B cell (primary cell): ENCODE results near the gene SIL1.

Source experiments
- EZH2 ChIP-seq: IDR thresholded peaks from 2 replicates; pipeline ENCODE4 v1.6.1; 2012; ENCODE audit warnings: borderline replicate concordance, low read depth, mild to moderate bottlenecking, moderate library complexity, low read length; ENCODE audit not compliant: insufficient read depth, poor library complexity, severe bottlenecking
- TF ChIP-seq, protein P1 (sequence below): fragments of 200-600 bp; IDR thresholded peaks from one replicate; pipeline ENCODE4 v1.8.0; 2022; ENCODE audit warnings: antibody characterized with exemption, mild to moderate bottlenecking

- TF ChIP-seq, protein P1, sequence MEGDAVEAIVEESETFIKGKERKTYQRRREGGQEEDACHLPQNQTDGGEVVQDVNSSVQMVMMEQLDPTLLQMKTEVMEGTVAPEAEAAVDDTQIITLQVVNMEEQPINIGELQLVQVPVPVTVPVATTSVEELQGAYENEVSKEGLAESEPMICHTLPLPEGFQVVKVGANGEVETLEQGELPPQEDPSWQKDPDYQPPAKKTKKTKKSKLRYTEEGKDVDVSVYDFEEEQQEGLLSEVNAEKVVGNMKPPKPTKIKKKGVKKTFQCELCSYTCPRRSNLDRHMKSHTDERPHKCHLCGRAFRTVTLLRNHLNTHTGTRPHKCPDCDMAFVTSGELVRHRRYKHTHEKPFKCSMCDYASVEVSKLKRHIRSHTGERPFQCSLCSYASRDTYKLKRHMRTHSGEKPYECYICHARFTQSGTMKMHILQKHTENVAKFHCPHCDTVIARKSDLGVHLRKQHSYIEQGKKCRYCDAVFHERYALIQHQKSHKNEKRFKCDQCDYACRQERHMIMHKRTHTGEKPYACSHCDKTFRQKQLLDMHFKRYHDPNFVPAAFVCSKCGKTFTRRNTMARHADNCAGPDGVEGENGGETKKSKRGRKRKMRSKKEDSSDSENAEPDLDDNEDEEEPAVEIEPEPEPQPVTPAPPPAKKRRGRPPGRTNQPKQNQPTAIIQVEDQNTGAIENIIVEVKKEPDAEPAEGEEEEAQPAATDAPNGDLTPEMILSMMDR = no peak
- no peak for TF ChIP-seq EZH2
These were observed 80.8 kb downstream of the SIL1 start for GRCh38 chr5:139117342-139117884.
